Gastrocnemius medialis (tissue), 4 donors: ENCODE results near the gene PPP1R3E. TPM values are rescaled to one million over a fixed set of nuclear protein-coding genes. Genes with fewer than 3 reads are reported as not detected.

Experiments used
- ATAC-seq, 2 donors: fragments of 150-250 bp; one replicate each; pipeline ENCODE4 v1.9.1; 2016
- DNase-seq, 2 donors: peaks; one replicate each; pipeline ENCODE4 v3.0.0-alpha.2; 2019
- H3K27ac ChIP-seq, 4 donors: fragments of 200-600 bp; sonication (generic); 1 replicate in 1 of 4; 2 replicates in 3 of 4; pipeline ENCODE4 v1.5.1; 2016 to 2018; ENCODE audit warnings: mild to moderate bottlenecking in 2 of 4, moderate library complexity in 1 of 4
- H3K27me3 ChIP-seq, 3 donors: fragments of 200-600 bp; sonication (generic) in 2 of 3; 1 replicate in 1 of 3; 2 replicates in 2 of 3; pipeline versions ENCODE4 v1.5.1 to v1.6.0; 2016 to 2019; ENCODE audit warnings: mild to moderate bottlenecking in 1 of 3, moderate library complexity in 1 of 3
- H3K36me3 ChIP-seq, 2 donors: fragments of 200-600 bp; sonication (generic) in 1 of 2; one replicate each; pipeline ENCODE4 v1.5.1; 2017 to 2018
- H3K4me1 ChIP-seq, 2 donors: fragments of 200-600 bp; sonication (generic) in 1 of 2; one replicate each; pipeline ENCODE4 v1.5.1; 2016 to 2017; ENCODE audit warnings: mild to moderate bottlenecking in 2 of 2
- H3K4me3 ChIP-seq, 4 donors: fragments of 200-600 bp; sonication (generic) in 3 of 4; 1 replicate in 1 of 4; 2 replicates in 3 of 4; pipeline ENCODE4 v1.5.1; 2016 to 2019; ENCODE audit warnings: mild to moderate bottlenecking in 2 of 4
- H3K9me3 ChIP-seq, 3 donors: fragments of 200-600 bp; sonication (generic) in 2 of 3; 1 replicate in 1 of 3; 2 replicates in 2 of 3; pipeline ENCODE4 v1.5.1; 2016 to 2019
- POLR2A ChIP-seq, 2 donors: fragments of 450-650 bp; IDR thresholded peaks; one replicate each; pipeline ENCODE4 v1.6.1; 2017; ENCODE audit warnings: antibody characterized with exemption in 2 of 2, mild to moderate bottlenecking in 2 of 2, moderate library complexity in 2 of 2
- in situ Hi-C, 4 donors: fragments of 200-750 bp; cut with MboI; loops; one replicate each; pipeline versions ENCODE4 v1.15.0 to v1.8.0; 2017; ENCODE audit warnings: low sequenced_read_pairs in 4 of 4
- intact Hi-C: fragments of 100-400 bp; cut with DNase I; formaldehyde crosslinking; loops from one replicate; pipeline ENCODE4 v1.15.1; 2023; ENCODE audit warnings: low total_unique reads
- total RNA-seq, 4 donors: library from RNA; depleted of rRNA; stranded (reverse); fragments of >200 nt; gene quantifications; one replicate each; pipeline versions ENCODE4 v1.1.0 to v1.2.3, GENCODE V29; 2016
- TF ChIP-seq, protein P1 (sequence below), 5 experiments: fragments of 450-650 bp in 3 of 5; fragments of 200-600 bp in 2 of 5; sonication (generic) in 2 of 5; IDR thresholded peaks in 4 of 5; conservative IDR thresholded peaks in 1 of 5; 1 replicate in 4 of 5; 2 replicates in 1 of 5; pipeline ENCODE4 v1.5.1; 2016 to 2019; ENCODE audit warnings: antibody characterized with exemption in 5 of 5, mild to moderate bottlenecking in 3 of 5, moderate library complexity in 3 of 5

Gene PPP1R3E
- total RNA-seq, 4 donors from 2014 or later: 5.9 to 7.9 (median 6.7) TPM

DNA sequence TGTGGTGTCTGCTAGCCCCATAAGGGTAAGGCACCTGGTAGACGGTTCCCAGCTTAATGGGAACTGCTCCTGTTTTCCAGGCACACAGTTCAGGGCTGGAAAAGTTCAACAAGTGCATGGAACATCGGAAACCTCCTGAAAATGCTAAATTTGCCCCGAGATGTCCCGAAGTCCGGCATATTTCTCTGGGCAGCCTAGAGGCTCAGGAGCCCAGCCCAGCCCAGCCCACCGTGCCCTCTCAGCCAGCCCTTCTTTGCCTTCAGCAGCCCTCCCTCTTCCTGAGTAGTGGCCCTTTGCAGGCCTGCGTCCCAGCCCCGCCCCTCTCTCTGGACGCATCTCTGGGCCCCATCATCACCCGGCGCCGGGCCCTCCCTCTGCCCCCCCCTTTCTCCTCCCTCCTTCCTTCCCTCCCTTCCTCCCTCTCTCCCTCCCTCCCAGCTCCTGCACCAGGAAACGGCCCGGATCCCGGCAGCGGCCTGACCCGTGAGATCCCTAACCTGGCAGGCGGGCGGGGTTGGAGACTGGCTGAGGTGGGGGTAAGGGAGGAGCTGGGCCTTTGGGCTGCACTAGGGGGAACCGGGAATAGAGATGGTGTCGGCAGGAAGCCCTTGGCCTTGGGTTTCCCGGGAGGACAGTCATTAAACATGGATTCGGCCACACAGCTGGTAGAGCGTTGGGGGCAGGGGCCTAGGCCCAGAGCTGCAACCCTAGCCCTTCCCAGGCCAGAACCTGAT lies 3.9 kb upstream of the PPP1R3E start, which contains the start of gene BCL2L2:
BCL2L2 (plus strand) TSS at position 422 of the 734 bp plus-strand sequence. CDS start 935 bp downstream, outside the sequence.
- Histone ChIP-seq H3K4me3 (peak within 1 kb of the TSS; percentile 66 to 75 (median 68)), H3K4me1 (peaks cover 23 to 27% of the 10 kb centered on the region in 2 donors), H3K27me3 (no peaks in the 10 kb centered on the region), H3K27ac (peak within 1 kb of the TSS; percentile 85 to 90 (median 86)), H3K9me3 (no peaks in the 10 kb centered on the region), H3K36me3 (peaks cover 0 to 26% of the 10 kb centered on the region in 2 donors)
- DNase-seq (peak; percentile 85 to 92), ATAC-seq (peak; percentile 63 to 66)
- TF ChIP-seq POLR2A (IDR thresholded peaks at IDR 0.05): peak; percentile 61 to 62
- TF ChIP-seq, protein P1, sequence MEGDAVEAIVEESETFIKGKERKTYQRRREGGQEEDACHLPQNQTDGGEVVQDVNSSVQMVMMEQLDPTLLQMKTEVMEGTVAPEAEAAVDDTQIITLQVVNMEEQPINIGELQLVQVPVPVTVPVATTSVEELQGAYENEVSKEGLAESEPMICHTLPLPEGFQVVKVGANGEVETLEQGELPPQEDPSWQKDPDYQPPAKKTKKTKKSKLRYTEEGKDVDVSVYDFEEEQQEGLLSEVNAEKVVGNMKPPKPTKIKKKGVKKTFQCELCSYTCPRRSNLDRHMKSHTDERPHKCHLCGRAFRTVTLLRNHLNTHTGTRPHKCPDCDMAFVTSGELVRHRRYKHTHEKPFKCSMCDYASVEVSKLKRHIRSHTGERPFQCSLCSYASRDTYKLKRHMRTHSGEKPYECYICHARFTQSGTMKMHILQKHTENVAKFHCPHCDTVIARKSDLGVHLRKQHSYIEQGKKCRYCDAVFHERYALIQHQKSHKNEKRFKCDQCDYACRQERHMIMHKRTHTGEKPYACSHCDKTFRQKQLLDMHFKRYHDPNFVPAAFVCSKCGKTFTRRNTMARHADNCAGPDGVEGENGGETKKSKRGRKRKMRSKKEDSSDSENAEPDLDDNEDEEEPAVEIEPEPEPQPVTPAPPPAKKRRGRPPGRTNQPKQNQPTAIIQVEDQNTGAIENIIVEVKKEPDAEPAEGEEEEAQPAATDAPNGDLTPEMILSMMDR (IDR thresholded peaks at IDR 0.05 in 4 of 5, conservative IDR thresholded peaks at IDR 0.05 in 1 of 5): no peak
- intact Hi-C loops (loop anchor here (1.0 to 10.0 kb wide), 2 partner anchors 14 to 712 kb away; partner anchors contain the start of gene ABHD4), in situ Hi-C loops (loop anchor here in 2 of 4 donors (25.0 kb wide), 3 partner anchors 719 to 1131 kb away; partner anchors contain the start of genes ABHD4 (in 1 of the 2), CBLN3 (in 1 of the 2), DAD1 (in 1 of the 2) and EMC9 (in 1 of the 2))

GRCh38 chr14:23301969-23302289 lies 730 bp downstream of the PPP1R3E start:
- Histone ChIP-seq H3K9me3 (no peaks in the 10 kb centered on the region), H3K4me3 (peak overlapping the region; percentile 66 to 87 (median 82)), H3K27me3 (no peaks in the 10 kb centered on the region), H3K27ac (peak overlapping the region; percentile 96 to 99 (median 98)), H3K36me3 (peaks cover 0 to 26% of the 10 kb centered on the region in 2 donors), H3K4me1 (peaks cover 30 to 32% of the 10 kb centered on the region in 2 donors)
- in situ Hi-C loops: loop anchor here in 2 of 4 donors (25.0 kb wide), 3 partner anchors 715 to 1135 kb away; partner anchors contain the start of genes ABHD4 (in 1 of the 2), CBLN3 (in 1 of the 2), DAD1 (in 1 of the 2) and EMC9 (in 1 of the 2)
- ATAC-seq (peak; percentile 23 to 28), DNase-seq (no peak)
- TF ChIP-seq POLR2A (IDR thresholded peaks at IDR 0.05): peak; percentile 79 to 94
- TF ChIP-seq, protein P1 (IDR thresholded peaks at IDR 0.05 in 4 of 5, conservative IDR thresholded peaks at IDR 0.05 in 1 of 5): no peak
- intact Hi-C loops: loop anchor here (1.0 to 10.0 kb wide), 7 partner anchors 16 to 813 kb away; partner anchors contain the start of genes ABHD4, ACIN1, C14orf119 and HOMEZ

GRCh38 chr14:23301288-23301968 lies 1.2 kb downstream of the PPP1R3E start:
- intact Hi-C loops: loop anchor here (1.0 to 10.0 kb wide), 7 partner anchors 15 to 814 kb away; partner anchors contain the start of genes ABHD4, ACIN1, C14orf119 and HOMEZ

More at GRCh38 chr14:23301288-23301968, 1.2 kb downstream of the PPP1R3E start:
- Histone ChIP-seq H3K9me3 (no peaks in the 10 kb centered on the region), H3K4me3 (peak overlapping the region; percentile 72 to 87 (median 82)), H3K4me1 (peaks cover 30 to 32% of the 10 kb centered on the region in 2 donors), H3K27me3 (no peaks in the 10 kb centered on the region), H3K36me3 (peaks cover 0 to 31% of the 10 kb centered on the region in 2 donors), H3K27ac (peak overlapping the region; percentile 96 to 99 (median 98))
- ATAC-seq: peak; percentile 73 to 78
- peak; percentile 84 to 88 for TF ChIP-seq POLR2A (IDR thresholded peaks at IDR 0.05)
- TF ChIP-seq, protein P1 (IDR thresholded peaks at IDR 0.05 in 4 of 5, conservative IDR thresholded peaks at IDR 0.05 in 1 of 5): peak; percentile 60 to 94 (median 79)
- in situ Hi-C loops: loop anchor here in 2 of 4 donors (25.0 kb wide), 3 partner anchors 714 to 1136 kb away; partner anchors contain the start of genes ABHD4 (in 1 of the 2), CBLN3 (in 1 of the 2), DAD1 (in 1 of the 2) and EMC9 (in 1 of the 2)
- peak; percentile 97 to 98 for DNase-seq
